Endothelial cell of umbilical vein (primary cell): ENCODE results near the gene DDX31. TPM values are rescaled to one million over a fixed set of nuclear protein-coding genes. Genes with fewer than 3 reads are reported as not detected.
A peak's percentile ranks its signal among the peaks of the same experiment; 100 is the strongest.

Experiments used
- BruUV-seq: library from RNA; stranded (reverse); fragments of 400-500 nt; replicated peaks from 2 replicates; lab custom pipeline; 2021; lab: Mats Ljungman, UMichigan
- CTCF ChIA-PET: fragments of 300-600, 350-600 bp; sonication (Branson Sonifier 250); formaldehyde crosslinking; loops from one replicate; lab custom pipeline; 2021; ENCODE audit warnings: antibody characterized with exemption, inconsistent platforms; lab: Charles Lee
- POLR2A ChIA-PET: fragments of 300-600, 350-600 bp; sonication (Branson Sonifier 250); formaldehyde crosslinking; loops from one replicate; lab custom pipeline; 2021; ENCODE audit warnings: antibody characterized with exemption, inconsistent platforms; lab: Charles Lee
- DNase-seq: peaks from one replicate; pipeline ENCODE4 v3.0.0-alpha.2; 2011; ENCODE audit warnings: low read depth, low spot score
- FAIRE-seq: peaks from 2 replicates; lab custom pipeline; 2011; peaks lifted over from hg19 to GRCh38; lab: Jason Lieb, UNC
- H2AFZ ChIP-seq: 2 replicates; pipeline ENCODE4 v1.6.0; 2012; ENCODE audit warnings: low read depth, low read length, control low read depth, inconsistent platforms
- H3K27ac ChIP-seq: 2 replicates; pipeline ENCODE4 v1.5.1; 2011; ENCODE audit warnings: low read depth, mild to moderate bottlenecking, control low read depth, low read length, moderate library complexity; ENCODE audit not compliant: insufficient read depth
- H3K27me3 ChIP-seq, 2 experiments: 2 replicates each; pipeline versions ENCODE4 v1.6.0 to v1.6.1; 2011; ENCODE audit warnings: low read length in 2 of 2, mixed read lengths in 1 of 2; ENCODE audit not compliant: control insufficient read depth in 2 of 2, insufficient read depth in 2 of 2
- H3K36me3 ChIP-seq, 2 experiments: 2 replicates in 1 of 2; 3 replicates in 1 of 2; pipeline ENCODE4 v1.5.1; 2011; ENCODE audit warnings: low read length in 2 of 2, mild to moderate bottlenecking in 1 of 2, moderate library complexity in 1 of 2; ENCODE audit not compliant: control insufficient read depth in 2 of 2, insufficient read depth in 2 of 2; ENCODE audit errors: extremely low read depth in 1 of 2
- H3K4me1 ChIP-seq: 3 replicates; pipeline ENCODE4 v1.5.1; 2011; ENCODE audit warnings: mild to moderate bottlenecking, low read length; ENCODE audit not compliant: control insufficient read depth, insufficient read depth; ENCODE audit errors: extremely low read depth
- H3K4me2 ChIP-seq: 2 replicates; pipeline ENCODE4 v1.6.1; 2011; ENCODE audit warnings: low read length, control low read depth, mixed read lengths; ENCODE audit not compliant: insufficient read depth
- H3K4me3 ChIP-seq, 3 experiments: fragments of 200-600 bp in 1 of 3; sonication (generic), shearing (Covaris generic) in 1 of 3; replicated peaks in 1 of 3; 2 replicates each; pipeline ENCODE4 v1.5.1; 2011 to 2016; ENCODE audit warnings: control low read depth in 3 of 3, low read length in 3 of 3, mild to moderate bottlenecking in 2 of 3, inconsistent platforms in 1 of 3, low read depth in 1 of 3, moderate library complexity in 1 of 3; ENCODE audit not compliant: insufficient read depth in 1 of 3
- H3K79me2 ChIP-seq: 2 replicates; pipeline ENCODE4 v1.6.0; 2012; ENCODE audit warnings: low read length, inconsistent platforms; ENCODE audit not compliant: control insufficient read depth, insufficient read depth
- H3K9ac ChIP-seq: replicated peaks from 2 replicates; pipeline ENCODE3; 2011; ENCODE audit warnings: low read length, control low read depth; ENCODE audit not compliant: insufficient read depth; ENCODE audit errors: extremely low read depth
- H3K9me1 ChIP-seq: replicated peaks from 3 replicates; pipeline ENCODE4 v1.6.0; 2011; ENCODE audit warnings: mild to moderate bottlenecking, low read length; ENCODE audit not compliant: control insufficient read depth, insufficient read depth; ENCODE audit errors: extremely low read depth
- H3K9me3 ChIP-seq: replicated peaks from 2 replicates; pipeline ENCODE4 v1.5.1; 2012; ENCODE audit warnings: low read length, inconsistent platforms; ENCODE audit not compliant: control insufficient read depth, insufficient read depth
- H4K20me1 ChIP-seq: replicated peaks from 2 replicates; pipeline ENCODE3; 2011; ENCODE audit warnings: mild to moderate bottlenecking, low read length; ENCODE audit not compliant: control insufficient read depth, insufficient read depth; ENCODE audit errors: extremely low read depth
- EZH2 ChIP-seq: IDR thresholded peaks from 2 replicates; pipeline ENCODE4 v1.6.1; 2012; ENCODE audit warnings: borderline replicate concordance, low read depth, mild to moderate bottlenecking, moderate library complexity, low read length, inconsistent platforms; ENCODE audit not compliant: severe bottlenecking
- FOS ChIP-seq: IDR thresholded peaks from 2 replicates; pipeline ENCODE4 v1.6.1; 2011; ENCODE audit warnings: mild to moderate bottlenecking, low read length, moderate library complexity, borderline replicate concordance; ENCODE audit not compliant: insufficient read depth
- GATA2 ChIP-seq: IDR thresholded peaks from 2 replicates; pipeline ENCODE4 v1.7.0; 2011; ENCODE audit warnings: low read depth, mild to moderate bottlenecking, moderate library complexity, mixed read lengths, low read length; ENCODE audit not compliant: insufficient read length, insufficient read depth
- POLR2A ChIP-seq: IDR thresholded peaks from 2 replicates; pipeline ENCODE4 v1.6.1; 2012; ENCODE audit warnings: low read depth, mild to moderate bottlenecking, control low read depth, low read length
- POLR2AphosphoS5 ChIP-seq: IDR thresholded peaks from 2 replicates; pipeline ENCODE4 v1.6.1; 2012; ENCODE audit warnings: low read depth, mild to moderate bottlenecking, control low read depth, low read length, moderate library complexity; ENCODE audit not compliant: insufficient read depth
- dilution Hi-C: fragments of 300-500 bp; cut with MboI; formaldehyde crosslinking; loops from one replicate; pipeline ENCODE4 v1.15.0; 2019; ENCODE audit warnings: low sequenced_read_pairs; ENCODE audit not compliant: extremely low pct_ligation_motif_present
- intact Hi-C: fragments of 100-400 bp; cut with micrococcal nuclease; formaldehyde crosslinking; loops from one replicate; pipeline ENCODE4 v1.10.0; 2022
- polyA plus RNA-seq, 4 experiments: library from polyadenylated mRNA; depleted of rRNA in 3 of 4; stranded (reverse) in 3 of 4; unstranded in 1 of 4; fragments of >200 nt; gene quantifications; 2 replicates each; pipeline versions ENCODE4 v1.2.1 to v1.2.3, GENCODE V29; 2011 to 2012; ENCODE audit warnings: missing spikeins in 1 of 4
- total RNA-seq: library from RNA; stranded (reverse); gene quantifications from 2 replicates; pipeline ENCODE4 v1.2.3, GENCODE V29; 2021

Gene DDX31
- total and polyA plus RNA-seq, 2 donors (not counting 3 experiments of a cell fraction or from before 2014, with no cell fraction given) = 8.0 to 16.3 TPM

GRCh38 chr9:132590318-132591182 is 79.2 kb downstream of the DDX31 start:
- intact Hi-C loops = no loop called here
- H3K79me2 ChIP-seq = no peaks in the 10 kb centered on the region

GRCh38 chr9:132590037-132590317 is 79.8 kb downstream of the DDX31 start:
- POLR2A ChIA-PET = no interaction called here
- H3K4me2 ChIP-seq = no peak overlapping the region
- no TSS peak for BruUV-seq

More at GRCh38 chr9:132590318-132591182, 79.2 kb downstream of the DDX31 start:
- H3K9me1 ChIP-seq = no peaks in the 10 kb centered on the region
- dilution Hi-C loops = no loop called here
- no peak for DNase-seq
- FAIRE-seq = no peak
- no TSS peak for BruUV-seq
- no peaks in the 10 kb centered on the region for H4K20me1 ChIP-seq
- H3K9ac ChIP-seq = no peak overlapping the region
- no peak overlapping the region for H2AFZ ChIP-seq
- peaks cover 63 to 67% of the 10 kb centered on the region in 2 experiments for H3K27me3 ChIP-seq
- no peaks in the 10 kb centered on the region for H3K4me1 ChIP-seq
- H3K36me3 ChIP-seq = peaks cover 0 to 5% of the 10 kb centered on the region in 2 experiments
- no peaks in the 10 kb centered on the region for H3K9me3 ChIP-seq
- CTCF ChIA-PET = interaction anchor here (2.1 kb wide), 1 partner anchor 84 kb away, joined by 4 read pairs; no protein-coding TSS in a partner anchor
- no peak overlapping the region for H3K4me2 ChIP-seq
- H3K27ac ChIP-seq = no peak overlapping the region
- no peak overlapping the region for H3K4me3 ChIP-seq
- no peak for TF ChIP-seq GATA2
- peak; percentile 90 for TF ChIP-seq EZH2
- no peak for TF ChIP-seq FOS
- POLR2A ChIA-PET = no interaction called here

More at GRCh38 chr9:132590037-132590317, 79.8 kb downstream of the DDX31 start:
- Histone ChIP-seq H3K9me3 (no peaks in the 10 kb centered on the region), H2AFZ (no peak overlapping the region), H3K4me3 (no peak overlapping the region), H3K9ac (no peak overlapping the region), H3K9me1 (no peaks in the 10 kb centered on the region), H3K36me3 (peaks cover 0 to 5% of the 10 kb centered on the region in 2 experiments), H3K27me3 (peaks cover 68 to 72% of the 10 kb centered on the region in 2 experiments), H3K4me1 (no peaks in the 10 kb centered on the region), H3K79me2 (no peaks in the 10 kb centered on the region), H4K20me1 (no peaks in the 10 kb centered on the region), H3K27ac (no peak overlapping the region)
- FAIRE-seq (no peak), DNase-seq (no peak)
- CTCF ChIA-PET = interaction anchor here (2.1 kb wide), 1 partner anchor 83 kb away, joined by 4 read pairs; no protein-coding TSS in a partner anchor
- TF ChIP-seq POLR2A = no peak
- TF ChIP-seq POLR2AphosphoS5 = no peak
- TF ChIP-seq FOS = no peak
- dilution Hi-C loops = no loop called here
- intact Hi-C loops = no loop called here
